CD4-positive, alpha-beta memory T cell (primary cell): ENCODE measurements around the gene GMPR2. TPM values are rescaled to one million over a fixed set of nuclear protein-coding genes. Genes with fewer than 3 reads are reported as not detected.

ENCODE experiments used
- CTCF ChIA-PET: fragments of 350-600 bp; sonication (Branson Sonifier 250); formaldehyde crosslinking; loops from one replicate; lab custom pipeline; 2021; ENCODE audit warnings: inconsistent platforms; ENCODE audit not compliant: partially characterized antibody; lab: Charles Lee
- POLR2A ChIA-PET: fragments of 350-600 bp; sonication (Branson Sonifier 250); formaldehyde crosslinking; loops from one replicate; lab custom pipeline; 2021; ENCODE audit not compliant: partially characterized antibody; lab: Charles Lee
- DNase-seq, 5 donors: peaks; one replicate each; pipeline versions ENCODE4 v3.0.0 to v3.0.0-alpha.2; 2020 to 2022; ENCODE audit warnings: mixed read lengths in 1 of 5
- H3K27ac ChIP-seq: one replicate; pipeline ENCODE4 v1.7.0; 2013; ENCODE audit warnings: low read depth, low read length
- H3K27me3 ChIP-seq: 2 replicates; pipeline ENCODE4 v1.7.0; 2013; ENCODE audit warnings: mild to moderate bottlenecking, low read length, moderate library complexity; ENCODE audit not compliant: insufficient read depth
- H3K36me3 ChIP-seq: 2 replicates; pipeline ENCODE4 v1.7.0; 2013; ENCODE audit warnings: mild to moderate bottlenecking, low read length, moderate library complexity; ENCODE audit not compliant: insufficient read depth
- H3K4me1 ChIP-seq: 2 replicates; pipeline ENCODE4 v1.7.0; 2013; ENCODE audit warnings: mild to moderate bottlenecking, low read length, moderate library complexity; ENCODE audit not compliant: insufficient read depth
- H3K4me3 ChIP-seq, 2 donors: one replicate each; pipeline ENCODE4 v1.7.0; 2013; ENCODE audit warnings: low read length in 2 of 2, mild to moderate bottlenecking in 1 of 2
- H3K9me3 ChIP-seq, 2 donors: one replicate each; pipeline ENCODE4 v1.7.0; 2013; ENCODE audit warnings: low read length in 2 of 2, control low read depth in 1 of 2; ENCODE audit not compliant: control insufficient read depth in 1 of 2
- H3K27ac Mint-ChIP-seq, 7 donors: one replicate each; pipeline ENCODE4 v1.8.0; 2020 to 2021; ENCODE audit warnings: mixed read lengths in 7 of 7, mild to moderate bottlenecking in 6 of 7, inconsistent platforms in 3 of 7, moderate library complexity in 3 of 7
- H3K27me3 Mint-ChIP-seq, 2 donors: one replicate each; pipeline ENCODE4 v1.8.0; 2020 to 2021; ENCODE audit warnings: mixed read lengths in 2 of 2
- H3K36me3 Mint-ChIP-seq, 2 donors: one replicate each; pipeline ENCODE4 v1.8.0; 2020 to 2021; ENCODE audit warnings: mixed read lengths in 2 of 2, inconsistent platforms in 1 of 2, mild to moderate bottlenecking in 1 of 2
- H3K4me1 Mint-ChIP-seq, 4 donors: one replicate each; pipeline ENCODE4 v1.8.0; 2020 to 2021; ENCODE audit warnings: mixed read lengths in 4 of 4, mild to moderate bottlenecking in 1 of 4
- H3K4me3 Mint-ChIP-seq, 8 donors: one replicate each; pipeline ENCODE4 v1.8.0; 2020 to 2021; ENCODE audit warnings: mixed read lengths in 8 of 8, mild to moderate bottlenecking in 7 of 8, moderate library complexity in 6 of 8, inconsistent platforms in 3 of 8
- H3K9me3 Mint-ChIP-seq, 8 donors: one replicate each; pipeline ENCODE4 v1.8.0; 2020 to 2021; ENCODE audit warnings: mixed read lengths in 8 of 8, mild to moderate bottlenecking in 5 of 8, inconsistent platforms in 3 of 8, moderate library complexity in 1 of 8
- intact Hi-C: fragments of 100-400 bp; cut with micrococcal nuclease; formaldehyde crosslinking; loops from one replicate; pipeline ENCODE4 v1.15.1; 2023
- polyA plus RNA-seq, 2 donors: library from polyadenylated mRNA; unstranded; fragments of 300-500 nt; fragmentation: Illumina TruSeq; gene quantifications; one replicate each; pipeline ENCODE4 v1.2.3, GENCODE V29; 2021
- total RNA-seq, 2 experiments: library from RNA; stranded (reverse); gene quantifications; one replicate each; pipeline ENCODE4 v1.2.3, GENCODE V29; 2021

GMPR2 gene
- total and polyA plus RNA-seq, 4 experiments from 2014 or later: 91.0 to 116 (median 99.3) TPM

DNA sequence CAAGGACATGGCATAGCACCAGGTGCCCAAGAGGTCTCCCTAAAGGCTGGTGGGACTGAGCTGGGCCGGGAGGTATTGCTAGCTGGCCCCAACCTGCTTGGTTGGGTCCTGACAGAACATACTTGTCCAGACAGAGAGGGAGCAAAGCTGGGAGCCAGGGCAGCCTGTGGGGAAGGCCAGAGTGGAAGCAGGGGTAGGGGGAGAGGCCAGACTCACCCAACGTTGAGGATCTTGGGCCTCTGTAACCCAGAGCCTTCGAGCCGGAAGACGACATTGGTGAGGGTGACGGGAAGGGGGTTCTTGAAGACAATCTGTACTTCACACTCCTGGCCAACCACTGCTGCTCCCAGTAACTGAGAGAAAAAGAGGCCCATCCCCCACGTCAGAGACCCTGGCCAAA, 21.2 kb downstream of the GMPR2 start:
- no peak for DNase-seq
- Histone ChIP-seq H3K36me3 (peaks cover 7% of the 10 kb centered on the region), H3K27ac (no peak overlapping the region), H3K4me3 (no peak overlapping the region), H3K9me3 (no peaks in the 10 kb centered on the region), H3K27me3 (no peaks in the 10 kb centered on the region), H3K4me1 (peaks cover 5% of the 10 kb centered on the region)
- Mint-ChIP-seq H3K4me1 (peaks cover 8 to 17% (median 12%) of the 10 kb centered on the region in 4 donors), H3K9me3 (no peaks in the 10 kb centered on the region), H3K4me3 (no peak overlapping the region), H3K27me3 (no peaks in the 10 kb centered on the region), H3K36me3 (peaks cover 14 to 36% of the 10 kb centered on the region in 2 donors), H3K27ac (peak overlapping the region in 1 of 7 donors; percentile 79)
- intact Hi-C loops: no loop called here
- POLR2A ChIA-PET: interaction anchor here (1.5 kb wide), 1 partner anchor 18 kb away, joined by 3 read pairs; no protein-coding TSS in a partner anchor
- CTCF ChIA-PET: interaction anchor here (4.3 to 25.6 kb wide), 2 partner anchors 11 to 52 kb away, joined by 25 to 556 read pairs; partner anchors contain the start of genes CIDEB, DHRS1, LTB4R and LTB4R2

DNA sequence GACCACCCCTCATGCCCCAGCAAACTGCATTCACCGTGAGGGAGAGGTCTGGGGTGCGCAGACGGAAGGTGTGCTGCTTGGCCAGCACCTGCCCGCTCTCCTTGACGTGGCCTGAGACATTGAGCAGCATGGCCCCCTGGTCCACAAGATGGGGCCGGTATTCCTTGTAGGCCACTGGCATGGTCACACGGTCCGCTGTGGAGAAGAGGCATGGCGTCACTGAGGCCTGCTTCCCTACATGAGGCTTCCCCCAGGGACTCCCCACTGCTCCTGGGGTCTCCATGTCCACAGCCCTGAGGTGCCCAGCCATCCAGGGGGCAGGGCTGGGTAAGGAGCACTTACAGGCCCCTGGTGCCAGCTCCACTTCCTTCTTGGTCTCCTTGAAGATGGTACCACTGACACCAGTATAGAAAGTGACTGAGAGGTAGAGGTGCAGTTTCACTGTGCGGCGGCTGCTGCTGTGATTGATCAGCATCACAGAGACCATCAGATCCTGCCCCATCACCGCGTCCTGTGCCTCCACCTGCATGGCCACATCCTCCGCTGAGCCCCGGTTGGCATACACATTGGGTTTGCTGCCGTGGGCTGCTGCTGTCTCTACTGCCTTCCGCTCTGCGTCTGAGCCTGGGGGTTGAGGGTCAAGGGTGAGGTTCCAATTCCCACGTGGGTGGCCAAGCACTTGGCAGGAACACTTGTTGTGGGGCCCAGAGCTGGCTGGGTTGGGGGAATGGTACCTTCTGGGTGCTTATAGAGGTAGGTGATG, 22.1 kb downstream of the GMPR2 start:
- ChIA-PET POLR2A (interaction anchor here (0.8 kb wide), 1 partner anchor 16 kb away, joined by 3 read pairs; no protein-coding TSS in a partner anchor), CTCF (interaction anchor here (1.0 to 25.6 kb wide), 2 partner anchors 51 to 78 kb away, joined by 3 to 556 read pairs; partner anchors contain the start of genes CIDEB, DHRS1, LTB4R and LTB4R2)
- Histone ChIP-seq H3K27me3 (no peaks in the 10 kb centered on the region), H3K4me1 (no peaks in the 10 kb centered on the region), H3K9me3 (no peaks in the 10 kb centered on the region), H3K27ac (no peak overlapping the region), H3K36me3 (peaks cover 7% of the 10 kb centered on the region), H3K4me3 (no peak overlapping the region)
- Mint-ChIP-seq H3K4me3 (no peak overlapping the region), H3K27me3 (no peaks in the 10 kb centered on the region), H3K36me3 (peaks cover 14 to 36% of the 10 kb centered on the region in 2 donors), H3K27ac (peak overlapping the region in 1 of 7 donors; percentile 29), H3K9me3 (no peaks in the 10 kb centered on the region), H3K4me1 (peaks cover 6 to 14% (median 10%) of the 10 kb centered on the region in 4 donors)
- DNase-seq: no peak
- intact Hi-C loops: no loop called here

DNA sequence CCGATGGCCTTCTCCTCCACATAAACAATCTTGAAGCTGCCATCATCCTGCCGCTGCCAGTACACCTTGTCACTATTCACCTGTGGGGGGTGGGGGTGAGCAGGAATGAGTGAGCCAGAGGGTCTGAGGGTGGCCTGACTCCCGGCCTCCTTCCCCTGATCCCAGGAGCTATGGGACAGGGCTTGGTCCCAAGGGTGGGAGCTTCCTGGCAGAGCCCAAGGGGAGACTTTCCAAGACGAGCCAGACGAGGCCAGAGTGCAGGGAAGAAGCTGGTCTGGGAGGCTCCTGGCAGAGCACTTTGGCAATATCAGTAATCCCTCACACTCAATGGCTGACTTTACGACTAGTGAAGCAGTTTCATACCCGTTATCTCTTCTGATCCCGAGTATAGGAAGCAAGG, 22.7 kb downstream of the GMPR2 start:
- Mint-ChIP-seq H3K4me1 (peaks cover under 1 to 9% (median 5%) of the 10 kb centered on the region in 4 donors), H3K36me3 (peaks cover 14 to 36% of the 10 kb centered on the region in 2 donors), H3K4me3 (no peak overlapping the region), H3K27ac (peak overlapping the region in 1 of 7 donors; percentile 29), H3K9me3 (no peaks in the 10 kb centered on the region), H3K27me3 (no peaks in the 10 kb centered on the region)
- Histone ChIP-seq H3K27ac (no peak overlapping the region), H3K36me3 (peaks cover 7% of the 10 kb centered on the region), H3K4me3 (no peak overlapping the region), H3K9me3 (no peaks in the 10 kb centered on the region), H3K4me1 (no peaks in the 10 kb centered on the region), H3K27me3 (no peaks in the 10 kb centered on the region)
- CTCF ChIA-PET: interaction anchor here (1.0 to 25.6 kb wide), 2 partner anchors 50 to 78 kb away, joined by 3 to 556 read pairs; partner anchors contain the start of genes CIDEB, DHRS1, LTB4R and LTB4R2
- POLR2A ChIA-PET: interaction anchor here (0.8 kb wide), 1 partner anchor 15 kb away, joined by 3 read pairs; no protein-coding TSS in a partner anchor
- DNase-seq: no peak
- intact Hi-C loops: no loop called here

DNA sequence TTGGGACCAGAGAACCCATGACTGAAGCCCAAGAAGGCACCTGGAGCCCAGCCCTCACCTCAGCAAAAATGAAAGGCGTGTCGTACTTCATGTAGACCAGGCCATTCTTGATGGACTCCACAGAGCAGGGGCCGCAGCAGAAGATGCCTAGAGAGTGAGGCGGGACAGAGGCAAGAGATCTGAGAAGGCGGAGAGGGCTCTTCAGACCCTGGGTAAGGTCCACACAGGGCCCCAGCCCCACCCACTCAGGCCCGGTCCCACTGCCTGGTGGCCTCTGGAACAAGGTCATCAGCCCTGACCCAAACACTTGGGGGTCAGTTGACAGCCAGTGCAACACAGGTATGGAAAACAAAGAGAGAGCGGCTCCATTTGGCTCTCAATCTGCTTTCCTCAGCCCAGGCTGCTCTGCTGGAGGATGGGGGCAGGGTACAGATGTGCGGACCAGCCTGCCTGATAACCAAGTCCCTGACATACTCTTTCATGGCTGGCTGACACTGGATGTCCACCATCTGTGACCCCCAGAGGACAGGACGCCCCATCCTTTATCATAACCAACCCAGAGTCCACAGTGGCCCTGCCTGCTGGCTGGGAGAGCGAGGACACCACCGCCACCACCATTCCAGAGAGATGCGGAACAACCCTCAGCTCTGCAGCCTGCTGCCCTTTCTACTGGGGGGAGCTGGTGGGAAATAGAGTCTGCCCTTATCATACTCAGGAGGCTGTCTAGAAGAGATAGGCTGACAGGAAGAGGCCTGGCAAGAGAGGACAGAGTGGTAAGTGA, 23.4 kb downstream of the GMPR2 start:
- POLR2A ChIA-PET: interaction anchor here (0.8 kb wide), 1 partner anchor 14 kb away, joined by 3 read pairs; no protein-coding TSS in a partner anchor
- CTCF ChIA-PET: interaction anchor here (1.0 to 25.6 kb wide), 3 partner anchors 49 to 77 kb away, joined by 3 to 556 read pairs (median 9); partner anchors contain the start of genes CIDEB, DHRS1, LTB4R and LTB4R2
- Mint-ChIP-seq H3K9me3 (no peaks in the 10 kb centered on the region), H3K4me1 (peaks cover 0 to 4% (median under 1%) of the 10 kb centered on the region in 4 donors), H3K4me3 (no peak overlapping the region), H3K27ac (peak overlapping the region in 1 of 7 donors; percentile 80), H3K27me3 (no peaks in the 10 kb centered on the region), H3K36me3 (peaks cover 14 to 37% of the 10 kb centered on the region in 2 donors)
- Histone ChIP-seq H3K27me3 (no peaks in the 10 kb centered on the region), H3K36me3 (peaks cover 8% of the 10 kb centered on the region), H3K27ac (no peak overlapping the region), H3K4me1 (no peaks in the 10 kb centered on the region), H3K4me3 (no peak overlapping the region), H3K9me3 (no peaks in the 10 kb centered on the region)
- intact Hi-C loops: no loop called here
- DNase-seq: no peak

DNA sequence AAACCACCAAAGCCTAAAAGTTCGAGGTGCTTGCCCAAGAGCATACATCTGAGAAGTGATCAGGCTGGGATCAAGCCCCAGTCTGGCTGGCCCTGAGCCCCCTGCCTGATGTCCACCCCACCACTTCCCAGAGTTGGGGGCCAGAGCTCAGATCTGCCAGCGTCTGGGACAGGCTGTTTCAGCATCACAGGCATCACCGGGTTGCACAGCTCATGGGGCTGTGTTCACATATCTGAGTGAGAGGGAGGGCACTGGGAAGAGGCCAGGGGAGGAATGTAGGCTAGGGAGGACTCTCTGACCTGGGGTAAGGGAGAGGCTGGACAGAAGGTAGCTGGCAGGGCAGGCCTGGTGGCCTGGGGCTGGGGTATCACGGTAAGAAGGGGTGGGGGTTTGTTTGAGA, 24.2 kb downstream of the GMPR2 start:
- H3K36me3 Mint-ChIP-seq: peaks cover 14 to 32% of the 10 kb centered on the region in 2 donors
- no peak overlapping the region for H3K27ac Mint-ChIP-seq
- H3K9me3 Mint-ChIP-seq: no peaks in the 10 kb centered on the region
- no peak for DNase-seq
- Histone ChIP-seq H3K9me3 (no peaks in the 10 kb centered on the region), H3K4me1 (no peaks in the 10 kb centered on the region), H3K36me3 (peaks cover 12% of the 10 kb centered on the region), H3K27me3 (no peaks in the 10 kb centered on the region), H3K4me3 (no peak overlapping the region), H3K27ac (no peak overlapping the region)
- CTCF ChIA-PET: interaction anchor here (0.6 to 25.6 kb wide), 3 partner anchors 48 to 179 kb away, joined by 3 to 556 read pairs (median 9); partner anchors contain the start of genes CIDEB, DHRS1, LTB4R and LTB4R2
- intact Hi-C loops: no loop called here
- H3K4me3 Mint-ChIP-seq: no peak overlapping the region
- H3K4me1 Mint-ChIP-seq: no peaks in the 10 kb centered on the region
- H3K27me3 Mint-ChIP-seq: no peaks in the 10 kb centered on the region
- POLR2A ChIA-PET: no interaction called here

GRCh38 chr14:24258119-24258518, 25.4 kb downstream of the GMPR2 start:
- no peak overlapping the region for H3K4me3 ChIP-seq
- no peak for DNase-seq
- ChIA-PET CTCF (interaction anchor here (2.2 to 25.6 kb wide), 3 partner anchors 15 to 75 kb away, joined by 9 to 556 read pairs (median 10); partner anchors contain the start of genes CIDEB, DHRS1, LTB4R and LTB4R2), POLR2A (interaction anchor here (0.8 to 0.9 kb wide), 2 partner anchors 12 to 16 kb away, joined by 3 to 4 read pairs; partner anchors contain the start of gene TINF2)
- no peaks in the 10 kb centered on the region for H3K4me1 Mint-ChIP-seq
- H3K36me3 ChIP-seq: peaks cover 12% of the 10 kb centered on the region
- intact Hi-C loops: no loop called here
- no peak overlapping the region for H3K27ac ChIP-seq
- H3K27ac Mint-ChIP-seq: no peak overlapping the region
- H3K27me3 Mint-ChIP-seq: no peaks in the 10 kb centered on the region
- H3K9me3 ChIP-seq: no peaks in the 10 kb centered on the region
- H3K27me3 ChIP-seq: no peaks in the 10 kb centered on the region
- no peak overlapping the region for H3K4me3 Mint-ChIP-seq
- peaks cover 14 to 35% of the 10 kb centered on the region in 2 donors for H3K36me3 Mint-ChIP-seq
- no peaks in the 10 kb centered on the region for H3K4me1 ChIP-seq
- no peaks in the 10 kb centered on the region for H3K9me3 Mint-ChIP-seq
